AG08396 (cell line): ENCODE measurements around the gene MACROD2.

Experiments
- DNase-seq: peaks from one replicate; pipeline ENCODE4 v3.0.0; 2012; ENCODE audit warnings: low spot score, mixed read lengths

MACROD2 gene

DNA sequence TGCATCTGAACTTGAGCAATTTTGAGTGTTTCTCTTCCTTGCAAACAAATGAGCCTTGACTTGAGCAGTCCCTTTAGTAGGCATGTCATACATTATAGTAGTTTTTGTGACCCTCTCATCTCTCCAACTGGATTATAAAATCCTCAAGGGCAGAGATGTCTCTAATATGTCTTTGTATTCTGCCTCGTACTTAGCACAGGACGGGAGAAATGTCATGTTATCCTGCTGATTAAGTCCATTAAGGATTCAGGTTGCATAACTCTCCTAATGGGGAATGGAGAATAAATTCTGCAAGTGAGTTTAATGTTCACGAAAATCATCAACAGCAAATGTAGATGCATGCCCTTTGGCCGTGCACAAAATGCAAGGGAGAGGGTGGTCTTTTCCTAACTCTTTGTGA lies 1635.0 kb downstream of the MACROD2 start:
- no peak for DNase-seq

DNA sequence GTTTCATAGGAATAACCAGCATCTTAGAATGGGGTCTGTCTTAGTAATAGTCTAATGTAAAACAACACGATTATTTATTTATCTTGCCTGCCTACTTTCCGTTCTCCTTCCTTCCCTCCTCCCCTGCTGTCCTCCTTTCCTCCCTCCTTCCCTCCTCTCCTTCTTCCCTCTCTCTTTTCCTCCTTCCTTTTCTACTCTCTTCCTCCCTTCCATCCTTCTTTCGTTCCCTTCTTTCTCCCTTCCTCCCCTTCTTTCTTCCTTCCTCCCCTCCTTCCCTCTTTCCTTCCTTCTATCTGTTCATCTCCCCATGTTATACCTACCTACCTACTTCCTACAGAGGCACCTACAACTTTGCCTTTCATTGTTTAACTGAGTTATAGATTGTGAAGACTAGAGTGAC lies 1637.4 kb downstream of the MACROD2 start:
- no peak for DNase-seq

DNA sequence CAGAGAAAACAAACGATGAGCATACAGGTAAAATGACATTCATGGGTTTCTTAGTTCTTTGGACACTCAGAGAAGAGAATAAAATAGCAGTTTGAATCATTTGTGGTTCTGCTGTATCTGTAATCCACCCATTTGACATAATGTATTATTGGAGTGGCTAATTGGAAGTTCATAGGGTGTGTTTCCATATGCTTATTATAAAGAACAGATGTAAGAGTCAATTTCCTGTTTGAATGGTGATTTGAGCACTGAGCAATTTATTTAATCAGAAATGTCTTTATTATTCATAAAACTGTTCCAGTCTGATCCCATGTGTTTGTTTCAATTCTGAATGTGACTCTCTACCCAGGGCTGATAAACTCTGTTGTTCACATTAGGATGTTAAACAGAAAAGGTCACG lies 1638.8 kb downstream of the MACROD2 start:
- no peak for DNase-seq

DNA sequence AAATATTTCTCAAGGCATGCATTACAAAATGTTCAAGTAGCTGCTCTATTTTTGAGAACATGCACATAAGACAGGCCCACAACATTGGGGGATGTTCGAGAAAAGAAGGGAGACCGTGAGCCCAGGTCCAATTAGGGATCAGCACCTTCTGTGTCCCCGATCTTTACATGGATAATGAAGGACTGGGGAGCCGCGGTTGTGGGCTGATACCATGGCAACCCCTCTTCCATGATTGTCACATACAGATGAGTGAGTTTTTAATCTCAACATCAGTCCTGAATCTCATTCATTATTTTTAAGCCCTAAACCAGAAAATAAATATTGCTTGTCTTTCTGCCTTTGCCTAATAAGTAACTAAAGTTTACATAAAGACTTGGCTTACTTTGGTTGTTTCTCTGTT lies 1642.2 kb downstream of the MACROD2 start:
- no peak for DNase-seq

DNA sequence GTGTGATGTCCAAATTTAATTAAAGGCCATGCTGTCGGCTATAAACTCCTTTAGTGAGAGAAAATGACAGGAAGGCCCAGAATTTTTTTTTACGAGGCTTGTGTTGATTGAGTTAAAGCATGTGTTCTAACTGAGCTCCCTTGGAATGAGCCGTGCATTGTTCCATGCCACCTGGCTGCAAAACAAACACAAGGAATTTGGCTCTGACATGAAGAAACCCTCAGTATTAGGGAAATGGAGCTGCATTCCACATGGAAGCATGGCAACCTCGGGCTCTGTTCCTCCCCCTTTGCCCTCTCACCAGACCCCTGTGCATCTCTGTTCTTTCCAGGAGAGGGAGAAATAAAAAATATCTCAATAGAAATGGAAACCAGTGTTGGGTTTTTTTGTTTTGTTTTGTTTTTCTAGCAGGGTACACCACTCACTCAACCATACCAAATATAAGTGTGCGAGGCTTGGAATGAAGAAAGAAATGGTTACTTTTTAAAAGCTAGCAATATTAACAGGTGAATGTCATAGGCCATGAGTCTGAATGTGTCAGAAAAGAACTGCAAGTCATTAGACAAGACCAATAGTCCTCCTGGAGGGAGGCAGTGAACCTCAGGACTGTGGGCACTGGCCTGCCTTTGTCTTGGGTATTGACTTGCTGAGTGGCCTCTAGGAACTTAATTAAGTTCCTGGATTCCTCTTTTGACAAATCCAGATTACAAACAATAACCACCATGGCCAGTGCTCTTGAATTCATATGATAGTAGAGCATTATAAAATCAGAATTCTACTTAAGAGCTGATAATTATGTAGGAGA lies 1642.8 kb downstream of the MACROD2 start:
- no peak for DNase-seq

DNA sequence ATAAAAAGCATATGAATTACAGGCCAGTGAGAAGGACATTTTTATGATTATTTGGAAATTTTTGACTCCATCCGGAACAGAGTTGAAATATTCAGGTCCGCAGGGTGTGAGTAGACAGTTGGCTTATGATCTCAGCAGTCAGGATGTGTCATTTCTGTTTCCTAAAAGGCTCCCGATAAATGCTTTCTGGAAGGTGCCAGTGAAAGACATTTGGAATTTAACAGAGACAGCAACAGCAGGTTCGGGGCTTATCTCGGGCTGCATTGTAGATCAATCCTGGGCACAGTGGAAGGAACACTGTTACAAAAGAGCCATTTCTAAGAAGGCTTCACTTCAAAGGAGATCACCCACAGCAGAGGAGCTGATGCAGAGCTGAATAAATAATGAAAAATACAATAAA lies 1643.5 kb downstream of the MACROD2 start:
- DNase-seq = no peak

DNA sequence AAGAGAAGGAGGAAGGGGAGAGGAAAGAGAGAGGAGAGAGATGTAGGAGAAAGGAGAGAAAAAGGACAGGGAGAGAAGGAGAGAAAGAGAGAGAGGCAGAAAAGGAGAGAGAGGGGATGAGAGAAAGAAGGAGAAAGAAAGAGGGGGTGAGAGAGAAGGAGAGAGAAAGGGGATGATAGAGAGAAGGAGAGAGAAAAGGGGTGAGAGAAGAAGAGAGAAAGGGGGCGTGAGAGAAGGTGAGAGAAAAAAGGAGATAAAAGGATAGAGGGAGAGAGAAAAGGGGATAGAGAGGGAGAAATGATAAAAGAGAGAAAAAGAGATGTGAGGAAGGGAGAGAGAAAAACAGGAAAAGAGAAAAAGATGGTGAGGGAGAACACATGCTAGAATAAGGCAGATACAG lies 1644.5 kb downstream of the MACROD2 start:
- DNase-seq = no peak

DNA sequence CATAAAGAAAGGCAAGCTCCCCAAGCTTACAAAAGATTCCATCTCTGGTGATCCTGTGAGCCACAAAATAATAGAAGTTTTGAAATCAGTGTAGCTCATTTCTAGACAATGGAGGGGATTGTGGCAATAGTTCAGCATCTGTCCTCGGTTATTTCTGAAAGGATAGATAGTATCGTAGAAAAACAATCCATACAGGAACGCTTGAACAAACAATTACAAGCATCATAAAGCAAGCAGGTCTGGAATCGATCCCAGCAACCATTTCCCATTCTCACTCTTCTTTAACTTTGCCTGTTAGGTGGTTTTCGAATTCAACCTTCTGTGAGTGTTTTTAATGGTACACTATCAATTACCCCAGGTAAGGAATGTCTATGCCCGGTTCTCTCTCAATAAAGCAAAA lies 1646.8 kb downstream of the MACROD2 start:
- DNase-seq = no peak

DNA sequence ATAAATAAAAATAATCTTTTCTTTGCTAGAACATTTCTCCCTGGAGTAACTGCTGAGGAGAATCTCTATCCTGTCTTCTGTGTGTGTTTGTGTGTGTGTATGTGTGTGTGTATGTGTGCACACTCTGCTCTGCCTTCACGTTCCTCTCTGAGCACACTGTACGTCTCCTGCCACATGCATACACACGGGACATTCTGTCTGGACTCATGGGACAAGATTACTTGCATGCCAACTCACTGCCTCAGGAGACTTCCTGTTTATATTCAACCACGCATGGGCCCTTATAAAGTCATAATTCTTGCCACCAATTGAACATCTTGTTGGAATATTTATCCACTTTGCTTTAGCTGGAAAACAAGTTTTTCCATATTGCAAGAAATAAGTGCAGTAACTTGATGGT lies 1647.4 kb downstream of the MACROD2 start:
- peak; percentile 22 for DNase-seq

DNA sequence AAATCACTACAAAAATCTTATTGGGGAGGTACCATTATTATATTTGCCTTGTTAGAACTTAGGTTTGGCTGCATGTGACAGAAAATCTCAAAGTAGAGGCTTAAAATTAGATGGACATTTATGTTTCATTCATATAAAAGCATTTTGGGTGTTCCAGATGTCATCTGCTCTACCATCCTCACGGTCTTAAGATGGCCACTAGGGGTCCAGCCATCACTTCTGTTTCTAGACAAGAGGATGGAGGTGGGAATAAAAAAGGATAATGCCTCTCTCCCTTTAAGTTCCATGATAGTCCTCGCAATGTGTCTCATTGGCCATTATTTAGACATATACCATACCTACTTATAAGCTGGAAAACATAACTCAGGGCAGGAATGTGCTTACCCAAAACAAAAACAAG lies 1648.4 kb downstream of the MACROD2 start:
- no peak for DNase-seq

DNA sequence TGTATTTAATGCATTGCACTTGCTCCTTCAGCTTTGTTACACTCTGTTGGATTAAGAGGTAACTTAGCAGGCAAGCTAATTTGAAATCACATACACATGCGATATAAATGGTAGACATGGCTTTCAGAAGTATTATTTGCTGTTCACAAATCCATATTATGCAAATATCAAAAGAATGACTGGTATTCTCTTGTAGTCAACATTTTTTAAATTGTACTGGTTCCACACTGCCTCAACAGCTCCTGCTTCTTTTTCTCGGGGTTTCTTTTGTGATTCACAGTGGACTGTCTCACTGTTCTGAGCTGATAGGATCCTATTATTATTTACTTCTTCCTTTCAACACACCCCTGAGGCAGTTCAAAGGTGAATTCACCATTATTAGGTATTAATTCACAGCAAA lies 1650.5 kb downstream of the MACROD2 start:
- DNase-seq = no peak

DNA sequence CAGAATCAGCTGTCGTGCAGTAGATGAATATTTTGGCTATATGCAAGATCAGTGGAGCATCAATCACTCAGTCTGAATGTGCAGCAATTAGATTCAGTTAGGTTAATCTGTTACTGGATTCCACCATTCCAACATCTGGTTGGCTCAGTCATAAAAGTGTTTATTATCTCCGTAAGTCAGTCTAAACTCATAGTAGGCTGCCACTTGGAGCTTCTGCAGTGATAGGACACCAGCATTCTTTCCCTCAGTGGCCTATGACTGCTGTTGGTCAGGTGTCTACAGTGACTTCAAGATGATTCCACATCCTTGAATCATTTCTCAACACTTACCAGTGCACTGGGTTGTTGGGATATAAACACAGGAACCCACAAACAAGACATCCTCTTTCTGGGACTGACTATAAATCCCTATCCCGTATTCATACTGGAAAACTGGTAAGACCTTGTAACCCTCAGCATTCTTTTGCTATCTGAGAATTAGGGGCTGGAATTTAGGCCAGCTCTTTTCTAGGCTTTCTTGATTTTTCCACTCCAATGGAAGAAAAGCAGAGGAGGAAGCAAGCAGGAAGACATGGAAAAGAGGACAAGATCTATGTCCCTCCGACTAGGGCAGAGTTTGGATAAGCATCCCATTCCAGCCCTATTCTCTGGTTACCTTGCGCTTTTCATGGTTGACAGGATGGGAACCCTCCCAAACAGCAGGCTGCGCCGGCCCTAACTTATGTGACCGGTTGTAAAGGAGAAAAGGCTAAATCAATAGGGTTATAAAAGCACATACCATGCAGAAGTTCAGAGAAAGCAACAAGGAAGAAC lies 1658.3 kb downstream of the MACROD2 start:
- DNase-seq = no peak

DNA sequence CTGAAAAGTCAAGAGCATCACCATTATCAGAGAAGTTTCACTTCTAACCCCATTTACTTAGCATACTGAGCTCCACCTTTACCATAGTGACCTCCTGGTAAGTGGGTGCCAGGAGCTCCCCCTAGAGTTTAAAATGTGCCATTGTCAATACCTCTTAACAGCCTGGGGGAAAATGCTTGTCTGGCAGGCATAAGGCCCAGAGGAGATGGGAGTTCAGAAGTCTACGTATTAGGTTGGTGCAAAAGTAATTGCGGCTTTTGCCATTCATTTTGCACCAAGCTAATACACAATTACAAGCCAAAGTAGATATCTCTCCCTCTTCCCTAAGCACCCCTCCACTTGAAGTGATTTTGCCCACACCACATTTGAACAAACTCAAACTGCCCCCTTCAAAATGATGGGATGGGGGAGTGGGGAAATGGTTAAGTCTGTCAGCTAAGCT lies 1658.9 kb downstream of the MACROD2 start:
- peak; percentile 47 for DNase-seq

DNA sequence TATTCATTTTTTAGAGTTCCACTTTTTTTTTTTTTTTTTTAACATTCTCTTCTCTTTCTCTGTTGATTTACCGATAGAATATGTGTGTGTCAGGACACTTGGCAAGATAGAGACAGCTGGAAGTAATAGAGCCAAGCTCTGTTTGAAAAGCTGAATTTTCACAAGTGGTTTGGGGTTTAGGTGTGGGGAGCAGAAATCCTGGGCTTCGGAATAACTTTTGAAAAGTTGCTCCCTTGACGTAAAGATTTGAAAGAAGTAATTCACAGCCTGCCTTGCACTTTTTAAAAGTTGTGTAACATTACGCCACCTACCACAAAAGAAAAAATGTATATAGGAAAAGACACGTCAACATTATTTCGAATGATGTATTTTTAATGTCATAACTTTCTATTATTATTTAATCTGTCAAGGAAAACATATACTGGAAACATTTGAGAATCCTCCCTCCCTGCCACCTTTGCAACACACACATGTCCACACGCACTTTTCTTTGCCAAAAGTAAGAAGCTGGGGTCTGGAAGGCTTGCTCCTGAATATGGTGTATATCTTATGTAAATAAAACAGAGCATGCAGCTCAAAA lies 1660.1 kb downstream of the MACROD2 start:
- no peak for DNase-seq

DNA sequence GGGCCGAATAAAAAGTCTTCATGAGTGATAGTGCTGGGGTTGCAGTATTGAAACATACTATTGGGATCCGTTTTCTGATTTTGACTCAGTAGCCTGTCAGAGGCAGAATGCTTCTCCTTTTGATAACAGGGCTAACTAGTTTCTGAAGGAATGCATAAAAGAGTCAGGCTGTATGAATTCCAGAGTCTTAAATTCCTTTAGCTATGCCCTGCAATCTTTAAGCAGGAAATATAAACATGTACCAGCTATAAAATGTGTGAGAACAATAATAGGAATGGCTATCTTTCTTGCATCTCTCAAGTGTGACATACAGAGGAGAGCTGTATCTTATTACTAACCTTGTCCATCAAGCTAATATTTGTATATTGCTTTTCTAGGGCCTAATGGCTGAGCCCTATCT lies 1660.8 kb downstream of the MACROD2 start:
- DNase-seq = no peak

DNA sequence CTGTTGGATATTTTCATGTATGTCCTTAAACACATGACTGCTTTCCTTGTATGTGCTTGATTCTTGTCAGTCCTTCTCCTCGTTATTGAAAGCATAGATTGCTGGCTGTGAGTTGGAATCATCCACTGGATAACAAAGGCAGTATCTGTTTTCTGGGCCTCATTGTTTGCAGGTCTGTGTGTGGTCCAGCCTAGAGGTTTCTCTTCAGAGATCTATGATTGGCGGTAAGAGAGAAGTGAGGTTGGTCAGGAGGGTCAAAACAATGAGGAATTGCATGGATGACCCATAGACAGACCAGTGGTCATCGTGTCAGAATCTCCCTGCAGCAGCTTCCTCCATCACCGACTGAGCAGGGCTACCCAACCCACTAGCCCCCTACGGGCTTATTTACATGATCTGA lies 1663.0 kb downstream of the MACROD2 start:
- no peak for DNase-seq

DNA sequence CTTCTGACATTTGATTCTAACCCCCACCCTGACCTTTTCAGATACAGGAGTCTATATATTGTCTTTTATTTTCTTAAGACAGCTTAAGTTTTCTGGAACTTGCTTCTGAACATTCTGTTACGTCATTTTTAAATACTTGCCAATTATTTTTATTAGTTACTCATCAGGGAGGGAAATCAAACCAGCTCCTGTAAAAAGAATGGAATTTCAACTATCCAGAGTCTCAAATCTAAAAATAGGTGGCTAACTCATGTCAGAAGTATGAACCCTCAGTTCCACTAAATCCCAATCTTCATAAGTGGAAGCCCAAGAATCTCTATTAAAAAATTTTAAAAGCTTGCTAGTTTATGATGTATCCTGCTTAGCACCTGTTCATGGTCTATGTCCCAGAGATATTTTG lies 1677.9 kb downstream of the MACROD2 start:
- DNase-seq = peak; percentile 41

DNA sequence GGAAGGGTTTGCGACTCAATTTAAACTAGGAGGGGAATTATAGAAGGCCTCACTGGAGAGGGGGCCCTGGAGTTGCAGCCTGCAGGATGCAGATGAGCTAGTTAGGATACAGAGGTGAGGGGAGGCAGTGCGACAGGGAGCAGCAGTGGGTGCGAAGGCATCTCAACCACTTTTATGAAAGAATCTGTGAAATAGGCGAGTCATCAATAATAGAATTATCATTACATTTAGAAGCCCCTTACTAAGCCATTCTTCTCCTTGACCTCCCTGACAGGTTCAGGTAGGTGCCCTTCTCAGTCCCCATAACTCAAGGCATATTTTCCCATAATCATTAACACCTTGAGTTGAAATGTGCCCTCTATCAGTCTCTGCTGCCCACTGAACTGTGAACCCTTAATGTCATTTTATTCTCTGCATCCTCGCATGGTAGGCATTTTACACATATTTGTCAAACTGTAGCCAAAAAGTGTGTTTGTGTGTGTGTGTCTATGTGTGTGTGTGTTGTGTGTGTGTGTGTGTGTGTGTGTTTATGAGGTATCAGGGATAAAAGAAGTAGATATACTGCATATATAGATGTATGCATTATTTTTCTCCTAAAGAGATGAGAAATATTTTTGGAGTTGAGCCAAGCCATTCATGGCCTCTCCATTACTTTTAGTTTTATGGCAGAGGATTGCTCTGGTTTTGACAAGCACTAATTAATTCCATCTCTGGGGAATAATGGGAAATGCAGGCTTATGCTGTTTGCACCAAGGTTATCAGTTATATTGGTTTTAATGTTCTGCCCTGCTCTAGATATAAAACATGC lies 1679.1 kb downstream of the MACROD2 start:
- DNase-seq = no peak

DNA sequence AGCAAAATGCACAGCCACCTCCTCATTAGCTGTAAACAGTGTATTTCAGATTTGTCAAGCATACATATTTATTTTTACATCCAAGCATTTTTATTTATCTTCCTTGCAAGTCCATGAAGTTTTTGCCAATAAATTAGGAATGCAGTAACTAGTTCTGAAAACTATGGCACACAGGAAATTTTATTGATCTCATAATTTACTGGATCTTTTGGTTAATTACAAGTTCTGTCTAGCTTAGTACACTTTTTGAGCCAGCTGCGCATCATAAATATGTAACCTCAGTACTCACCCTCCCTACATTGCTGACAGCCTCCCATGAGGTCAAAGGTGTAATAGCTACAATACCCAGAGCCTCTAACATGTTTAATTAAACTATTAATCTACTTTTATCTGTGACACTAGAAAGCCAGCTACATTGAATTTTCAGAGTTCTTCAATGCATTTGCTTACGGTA lies 1679.8 kb downstream of the MACROD2 start:
- DNase-seq = no peak

DNA sequence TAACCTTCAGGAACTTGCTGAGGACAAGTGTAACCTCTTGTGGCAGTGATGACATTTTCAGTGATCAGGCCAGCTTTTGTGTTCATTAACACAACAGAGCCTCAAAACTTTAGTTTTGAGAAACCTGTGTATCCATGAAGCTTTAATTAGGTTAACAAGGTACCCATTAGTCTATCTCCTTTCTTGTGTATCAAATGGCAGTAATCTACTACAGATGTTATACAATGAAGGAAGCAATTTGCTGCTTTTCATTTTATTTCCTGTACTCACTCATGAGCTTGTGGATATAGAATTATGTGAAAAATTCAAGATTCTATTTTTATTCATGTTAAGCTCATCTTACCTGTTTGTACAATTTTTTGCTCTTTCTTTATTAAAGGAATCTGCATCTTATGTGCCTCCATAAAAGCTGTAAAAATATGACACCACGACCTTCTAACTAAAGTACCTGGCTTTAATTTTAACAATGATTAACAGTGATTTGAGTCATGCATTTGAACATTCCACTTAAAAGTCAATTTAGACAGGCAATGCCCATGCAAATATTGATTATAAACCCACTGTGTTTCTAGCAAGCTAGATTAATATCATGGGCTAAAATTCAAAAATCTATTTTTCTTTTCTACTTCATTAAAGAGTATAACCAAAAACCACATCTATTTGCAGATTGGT lies 1680.6 kb downstream of the MACROD2 start:
- no peak for DNase-seq

DNA sequence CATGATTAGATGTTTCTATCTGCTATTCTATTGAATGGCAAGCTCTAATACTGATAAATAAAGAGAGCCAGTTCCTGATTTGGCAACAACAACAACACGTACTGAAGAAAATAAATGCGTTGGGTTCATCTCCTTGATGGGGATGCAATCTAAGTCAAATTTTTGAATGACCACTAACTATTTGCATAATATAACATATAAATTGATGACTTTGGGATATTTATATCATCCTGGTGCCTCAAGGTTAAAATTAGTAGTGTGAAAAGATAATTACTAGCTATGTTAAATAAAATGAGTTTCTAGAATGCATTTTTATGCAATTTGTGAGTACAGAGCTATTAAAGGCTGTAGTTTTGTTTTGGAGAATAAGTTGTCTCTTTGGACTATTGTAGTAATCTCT lies 1681.5 kb downstream of the MACROD2 start:
- no peak for DNase-seq

DNA sequence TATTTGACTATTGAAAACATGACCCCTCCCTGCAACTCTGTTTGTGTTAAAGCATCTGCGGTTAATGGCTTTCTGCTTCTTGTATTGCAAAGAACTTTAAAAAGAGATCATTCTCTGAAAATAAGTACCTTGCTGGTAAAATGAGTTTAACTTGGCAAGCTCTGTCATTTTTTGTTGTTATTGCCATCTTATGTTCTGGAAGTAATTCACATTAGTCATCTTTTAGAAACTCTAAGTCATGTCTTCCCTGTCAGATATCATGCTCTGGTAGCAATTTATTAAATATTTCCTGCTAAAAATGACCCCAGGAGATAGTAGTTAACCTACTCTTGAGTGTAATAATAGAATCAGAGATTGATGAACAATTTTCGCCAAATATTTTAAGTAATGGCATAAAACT lies 1687.4 kb downstream of the MACROD2 start:
- DNase-seq = no peak
